ENCODE measurements around the gene ROR2. TPM values are rescaled to one million over a fixed set of nuclear protein-coding genes. Genes with fewer than 3 reads are reported as not detected.

The ROR2 gene
- total and polyA plus RNA-seq, 9 donors: 2.1 to 9.4 (median 4.6) TPM

- Histone ChIP-seq H3K4me3 (ENCODE audit: low read length) (no peak overlapping the region), H3K4me1 (ENCODE audit: control insufficient read depth, insufficient read depth, low read length) (no peaks in the 10 kb centered on the region), H3K27me3 (ENCODE audit: control insufficient read depth, insufficient read depth, low read length) (no peaks in the 10 kb centered on the region), H3K36me3 (ENCODE audit: control insufficient read depth, insufficient read depth, low read length) (no peaks in the 10 kb centered on the region), H3K27ac (ENCODE audit: low read length) (no peak overlapping the region), H3K9me3 (replicated peaks; ENCODE audit: control insufficient read depth, low read depth, low read length) (no peaks in the 10 kb centered on the region)
- no CpG with 5 or more reads among the region's 8 CpGs for WGBS (ENCODE audit: insufficient coverage)
- no peak for DNase-seq
Measured at GRCh38 chr9:91664663-91665062, 285.4 kb downstream of the ROR2 start.

GRCh38 chr9:91663858-91664257, 286.2 kb downstream of the ROR2 start:
- Histone ChIP-seq H3K36me3 (ENCODE audit: control insufficient read depth, insufficient read depth, low read length) (no peaks in the 10 kb centered on the region), H3K27ac (ENCODE audit: low read length) (no peak overlapping the region), H3K4me1 (ENCODE audit: control insufficient read depth, insufficient read depth, low read length) (no peaks in the 10 kb centered on the region), H3K4me3 (ENCODE audit: low read length) (no peak overlapping the region), H3K9me3 (replicated peaks; ENCODE audit: control insufficient read depth, low read depth, low read length) (no peaks in the 10 kb centered on the region), H3K27me3 (ENCODE audit: control insufficient read depth, insufficient read depth, low read length) (no peaks in the 10 kb centered on the region)
- 30% methylated on average over 2 of the region's 6 CpGs for WGBS (ENCODE audit: insufficient coverage)
- DNase-seq: no peak

GRCh38 chr9:91661451-91661850, 288.6 kb downstream of the ROR2 start:
- no peaks in the 10 kb centered on the region for H3K36me3 ChIP-seq (ENCODE audit: control insufficient read depth, insufficient read depth, low read length)
- H3K27me3 ChIP-seq (ENCODE audit: control insufficient read depth, insufficient read depth, low read length): no peaks in the 10 kb centered on the region
- H3K9me3 ChIP-seq (replicated peaks; ENCODE audit: control insufficient read depth, low read depth, low read length): no peaks in the 10 kb centered on the region
- 31% methylated on average over 2 of the region's 3 CpGs for WGBS (ENCODE audit: insufficient coverage)
- no peak overlapping the region for H3K4me3 ChIP-seq (ENCODE audit: low read length)
- H3K4me1 ChIP-seq (ENCODE audit: control insufficient read depth, insufficient read depth, low read length): no peaks in the 10 kb centered on the region
- no peak overlapping the region for H3K27ac ChIP-seq (ENCODE audit: low read length)
- no peak for DNase-seq

GRCh38 chr9:91660521-91660920, 289.5 kb downstream of the ROR2 start:
- Histone ChIP-seq H3K27me3 (ENCODE audit: control insufficient read depth, insufficient read depth, low read length) (no peaks in the 10 kb centered on the region), H3K9me3 (replicated peaks; ENCODE audit: control insufficient read depth, low read depth, low read length) (no peaks in the 10 kb centered on the region), H3K4me3 (ENCODE audit: low read length) (no peak overlapping the region), H3K4me1 (ENCODE audit: control insufficient read depth, insufficient read depth, low read length) (no peaks in the 10 kb centered on the region), H3K36me3 (ENCODE audit: control insufficient read depth, insufficient read depth, low read length) (no peaks in the 10 kb centered on the region), H3K27ac (ENCODE audit: low read length) (no peak overlapping the region)
- no CpG with 5 or more reads among the region's 1 CpG for WGBS (ENCODE audit: insufficient coverage)
- no peak for DNase-seq

GRCh38 chr9:91659529-91660495, 290.2 kb downstream of the ROR2 start:
- H3K27ac ChIP-seq (ENCODE audit: low read length): no peak overlapping the region
- H3K4me3 ChIP-seq (ENCODE audit: low read length): no peak overlapping the region
- no peaks in the 10 kb centered on the region for H3K4me1 ChIP-seq (ENCODE audit: control insufficient read depth, insufficient read depth, low read length)
- no peak for DNase-seq
- no peaks in the 10 kb centered on the region for H3K36me3 ChIP-seq (ENCODE audit: control insufficient read depth, insufficient read depth, low read length)
- H3K9me3 ChIP-seq (replicated peaks; ENCODE audit: control insufficient read depth, low read depth, low read length): no peaks in the 10 kb centered on the region
- WGBS (ENCODE audit: insufficient coverage): 33% methylated on average over 1 of the region's 6 CpGs
- H3K27me3 ChIP-seq (ENCODE audit: control insufficient read depth, insufficient read depth, low read length): no peaks in the 10 kb centered on the region

GRCh38 chr9:91658513-91659105, 291.4 kb downstream of the ROR2 start:
- no peak for DNase-seq
- no peaks in the 10 kb centered on the region for H3K9me3 ChIP-seq (replicated peaks; ENCODE audit: control insufficient read depth, low read depth, low read length)
- H3K36me3 ChIP-seq (ENCODE audit: control insufficient read depth, insufficient read depth, low read length): no peaks in the 10 kb centered on the region
- WGBS (ENCODE audit: insufficient coverage): 84% methylated on average over 6 of the region's 9 CpGs
- H3K27me3 ChIP-seq (ENCODE audit: control insufficient read depth, insufficient read depth, low read length): no peaks in the 10 kb centered on the region
- no peak overlapping the region for H3K4me3 ChIP-seq (ENCODE audit: low read length)
- H3K27ac ChIP-seq (ENCODE audit: low read length): no peak overlapping the region
- no peaks in the 10 kb centered on the region for H3K4me1 ChIP-seq (ENCODE audit: control insufficient read depth, insufficient read depth, low read length)

GRCh38 chr9:91657501-91657900, 292.5 kb downstream of the ROR2 start:
- DNase-seq: no peak
- no peak overlapping the region for H3K27ac ChIP-seq (ENCODE audit: low read length)
- WGBS (ENCODE audit: insufficient coverage): 89% methylated on average over 2 of the region's 3 CpGs
- H3K27me3 ChIP-seq (ENCODE audit: control insufficient read depth, insufficient read depth, low read length): no peaks in the 10 kb centered on the region
- H3K4me1 ChIP-seq (ENCODE audit: control insufficient read depth, insufficient read depth, low read length): no peaks in the 10 kb centered on the region
- no peaks in the 10 kb centered on the region for H3K36me3 ChIP-seq (ENCODE audit: control insufficient read depth, insufficient read depth, low read length)
- H3K4me3 ChIP-seq (ENCODE audit: low read length): no peak overlapping the region
- no peaks in the 10 kb centered on the region for H3K9me3 ChIP-seq (replicated peaks; ENCODE audit: control insufficient read depth, low read depth, low read length)

GRCh38 chr9:91655658-91656057, 294.4 kb downstream of the ROR2 start:
- DNase-seq: no peak
- no peaks in the 10 kb centered on the region for H3K36me3 ChIP-seq (ENCODE audit: control insufficient read depth, insufficient read depth, low read length)
- H3K27ac ChIP-seq (ENCODE audit: low read length): no peak overlapping the region
- H3K4me1 ChIP-seq (ENCODE audit: control insufficient read depth, insufficient read depth, low read length): no peaks in the 10 kb centered on the region
- no peaks in the 10 kb centered on the region for H3K9me3 ChIP-seq (replicated peaks; ENCODE audit: control insufficient read depth, low read depth, low read length)
- H3K27me3 ChIP-seq (ENCODE audit: control insufficient read depth, insufficient read depth, low read length): no peaks in the 10 kb centered on the region
- no peak overlapping the region for H3K4me3 ChIP-seq (ENCODE audit: low read length)
- 28% methylated on average over 3 of the region's 4 CpGs for WGBS (ENCODE audit: insufficient coverage)

GRCh38 chr9:91655215-91655614, 294.8 kb downstream of the ROR2 start:
- Histone ChIP-seq H3K4me1 (ENCODE audit: control insufficient read depth, insufficient read depth, low read length) (no peaks in the 10 kb centered on the region), H3K27ac (ENCODE audit: low read length) (no peak overlapping the region), H3K36me3 (ENCODE audit: control insufficient read depth, insufficient read depth, low read length) (no peaks in the 10 kb centered on the region), H3K4me3 (ENCODE audit: low read length) (no peak overlapping the region), H3K9me3 (replicated peaks; ENCODE audit: control insufficient read depth, low read depth, low read length) (no peaks in the 10 kb centered on the region), H3K27me3 (ENCODE audit: control insufficient read depth, insufficient read depth, low read length) (no peaks in the 10 kb centered on the region)
- DNase-seq: no peak
- 53% methylated on average over 3 of the region's 6 CpGs for WGBS (ENCODE audit: insufficient coverage)

- H3K9me3 ChIP-seq (replicated peaks; ENCODE audit: control insufficient read depth, low read depth, low read length): no peaks in the 10 kb centered on the region
- WGBS (ENCODE audit: insufficient coverage): 100% methylated on average over 1 of the region's 1 CpG
- no peak for DNase-seq
Measured at GRCh38 chr9:91654527-91654926, 295.5 kb downstream of the ROR2 start.

More at GRCh38 chr9:91654527-91654926, 295.5 kb downstream of the ROR2 start:
- no peak overlapping the region for H3K27ac ChIP-seq (ENCODE audit: low read length)
- H3K4me1 ChIP-seq (ENCODE audit: control insufficient read depth, insufficient read depth, low read length): no peaks in the 10 kb centered on the region
- no peaks in the 10 kb centered on the region for H3K36me3 ChIP-seq (ENCODE audit: control insufficient read depth, insufficient read depth, low read length)
- H3K4me3 ChIP-seq (ENCODE audit: low read length): no peak overlapping the region
- no peaks in the 10 kb centered on the region for H3K27me3 ChIP-seq (ENCODE audit: control insufficient read depth, insufficient read depth, low read length)

All from muscle of leg (tissue), 11 donors.